H1 (cell line): ENCODE measurements around the gene MCF2L. TPM values are rescaled to one million over a fixed set of nuclear protein-coding genes. Genes with fewer than 3 reads are reported as not detected.

Experiments
- CTCF ChIA-PET: fragments of 300-600 bp; sonication (Branson Sonifier 250); formaldehyde crosslinking; loops from one replicate; lab custom pipeline; 2021; ENCODE audit not compliant: partially characterized antibody; lab: Charles Lee
- POLR2A ChIA-PET: fragments of 300-600 bp; sonication (Branson Sonifier 250); formaldehyde crosslinking; loops from one replicate; lab custom pipeline; 2021; ENCODE audit warnings: inconsistent platforms; ENCODE audit not compliant: partially characterized antibody; lab: Charles Lee
- DNase-seq, 2 experiments: peaks; one replicate each; pipeline versions ENCODE4 v3.0.0 to v3.0.0-alpha.2; 2010 to 2022; ENCODE audit warnings: low spot score in 2 of 2, low read depth in 1 of 2, mixed read lengths in 1 of 2
- FAIRE-seq: peaks from 2 replicates; lab custom pipeline; 2011; peaks lifted over from hg19 to GRCh38; lab: Jason Lieb, UNC
- H2AFZ ChIP-seq: 2 replicates; pipeline ENCODE4 v1.8.1; 2012; ENCODE audit warnings: low read length, inconsistent platforms
- H2AK5ac ChIP-seq: 2 replicates; pipeline ENCODE4 v1.6.1; 2013; ENCODE audit warnings: low read depth, low read length
- H2BK120ac ChIP-seq: replicated peaks from 2 replicates; pipeline ENCODE3; 2013; ENCODE audit warnings: low read depth, low read length, inconsistent platforms
- H2BK12ac ChIP-seq: 2 replicates; pipeline ENCODE4 v1.6.1; 2013; ENCODE audit warnings: low read depth, low read length
- H2BK15ac ChIP-seq: 2 replicates; pipeline ENCODE4 v1.6.1; 2013; ENCODE audit warnings: low read length
- H2BK20ac ChIP-seq: 2 replicates; pipeline ENCODE4 v1.6.1; 2013; ENCODE audit warnings: low read length
- H2BK5ac ChIP-seq: 2 replicates; pipeline ENCODE4 v1.6.1; 2013; ENCODE audit warnings: low read depth, low read length
- H3K14ac ChIP-seq: 2 replicates; pipeline ENCODE4 v1.6.1; 2013; ENCODE audit warnings: inconsistent platforms; ENCODE audit not compliant: insufficient read length
- H3K18ac ChIP-seq: 2 replicates; pipeline ENCODE4 v1.6.1; 2013; ENCODE audit warnings: low read length; ENCODE audit errors: extremely low read depth
- H3K23ac ChIP-seq: 2 replicates; pipeline ENCODE4 v1.6.1; 2013; ENCODE audit warnings: inconsistent platforms; ENCODE audit not compliant: insufficient read length
- H3K23me2 ChIP-seq: 2 replicates; pipeline ENCODE4 v1.6.1; 2013; ENCODE audit warnings: low read depth, low read length
- H3K27ac ChIP-seq: 2 replicates; pipeline ENCODE4 v1.6.1; 2011; ENCODE audit warnings: low read depth, low read length, inconsistent platforms
- H3K27me3 ChIP-seq, 4 experiments: replicated peaks in 1 of 4; 1 replicate in 1 of 4; 2 replicates in 3 of 4; pipeline versions ENCODE4 v1.6.1 to v1.8.1; 2011 to 2013; ENCODE audit warnings: low read length in 3 of 4, mild to moderate bottlenecking in 3 of 4, inconsistent platforms in 2 of 4, mixed read lengths in 2 of 4, moderate library complexity in 1 of 4; ENCODE audit not compliant: control insufficient read depth in 3 of 4, insufficient read depth in 3 of 4; ENCODE audit errors: extremely low read depth in 1 of 4
- H3K36me3 ChIP-seq, 4 experiments: 2 replicates each; pipeline versions ENCODE4 v1.6.1 to v1.8.1; 2011 to 2013; ENCODE audit warnings: mild to moderate bottlenecking in 4 of 4, low read length in 3 of 4, moderate library complexity in 2 of 4, control low read depth in 1 of 4, inconsistent platforms in 1 of 4; ENCODE audit not compliant: insufficient read depth in 4 of 4, control insufficient read depth in 2 of 4
- H3K4ac ChIP-seq: replicated peaks from 2 replicates; pipeline ENCODE3; 2013; ENCODE audit warnings: low read length, low read depth, mixed read lengths, inconsistent platforms; ENCODE audit not compliant: insufficient read length
- H3K4me1 ChIP-seq, 4 experiments: replicated peaks in 1 of 4; 1 replicate in 1 of 4; 2 replicates in 3 of 4; pipeline versions ENCODE4 v1.6.1 to v1.8.1; 2011 to 2013; ENCODE audit warnings: low read length in 3 of 4, inconsistent platforms in 2 of 4, mixed read lengths in 1 of 4; ENCODE audit not compliant: insufficient read depth in 4 of 4, control insufficient read depth in 3 of 4
- H3K4me2 ChIP-seq, 2 experiments: 2 replicates each; pipeline versions ENCODE4 v1.6.1 to v1.8.1; 2011 to 2013; ENCODE audit warnings: low read depth in 2 of 2, low read length in 2 of 2, control low read depth in 1 of 2, inconsistent platforms in 1 of 2, mild to moderate bottlenecking in 1 of 2; ENCODE audit not compliant: insufficient read depth in 1 of 2
- H3K4me3 ChIP-seq, 4 experiments: fragments of 200-600, 300-600 bp in 1 of 4; sonication (generic), shearing (Covaris generic), sonication (Bioruptor Twin) in 1 of 4; 2 replicates each; pipeline versions ENCODE4 v1.5.1 to v1.8.1; 2011 to 2016; ENCODE audit warnings: low read length in 4 of 4, low read depth in 3 of 4, control low read depth in 2 of 4, inconsistent platforms in 2 of 4, mild to moderate bottlenecking in 2 of 4, mixed read lengths in 1 of 4, moderate library complexity in 1 of 4; ENCODE audit not compliant: insufficient read depth in 2 of 4; ENCODE audit errors: extremely low read depth in 1 of 4
- H3K56ac ChIP-seq: replicated peaks from 2 replicates; pipeline ENCODE3; 2013; ENCODE audit warnings: low read depth, mild to moderate bottlenecking, mixed read lengths, low read length, inconsistent platforms; ENCODE audit not compliant: insufficient read length
- H3K79me1 ChIP-seq: 2 replicates; pipeline ENCODE4 v1.6.1; 2013; ENCODE audit warnings: low read depth, low read length, control low read depth
- H3K79me2 ChIP-seq, 2 experiments: 2 replicates each; pipeline versions ENCODE4 v1.6.1 to v1.8.1; 2012 to 2013; ENCODE audit warnings: low read length in 2 of 2, mild to moderate bottlenecking in 2 of 2, inconsistent platforms in 1 of 2; ENCODE audit not compliant: insufficient read depth in 2 of 2, control insufficient read depth in 1 of 2
- H3K9ac ChIP-seq, 4 experiments: replicated peaks in 1 of 4; 1 replicate in 1 of 4; 2 replicates in 3 of 4; pipeline versions ENCODE4 v1.6.1 to v1.8.1; 2011 to 2013; ENCODE audit warnings: low read depth in 3 of 4, low read length in 3 of 4, control low read depth in 2 of 4, mild to moderate bottlenecking in 2 of 4, moderate library complexity in 2 of 4, inconsistent platforms in 1 of 4; ENCODE audit errors: extremely low read depth in 1 of 4
- H3K9me3 ChIP-seq, 2 experiments: 2 replicates each; pipeline versions ENCODE4 v1.6.1 to v1.8.1; 2012 to 2013; ENCODE audit warnings: mild to moderate bottlenecking in 2 of 2, moderate library complexity in 2 of 2, control low read depth in 1 of 2, inconsistent platforms in 1 of 2, low read depth in 1 of 2, low read length in 1 of 2, mixed read lengths in 1 of 2; ENCODE audit not compliant: insufficient read depth in 2 of 2
- H4K20me1 ChIP-seq, 2 experiments: replicated peaks in 1 of 2; 2 replicates each; pipeline versions ENCODE3 to v1.8.1; 2011 to 2013; ENCODE audit warnings: inconsistent platforms in 2 of 2, low read length in 2 of 2, mild to moderate bottlenecking in 1 of 2; ENCODE audit not compliant: insufficient read depth in 2 of 2, control insufficient read depth in 1 of 2
- H4K5ac ChIP-seq: 2 replicates; pipeline ENCODE4 v1.6.1; 2013; ENCODE audit warnings: low read length, low read depth, mixed read lengths, inconsistent platforms; ENCODE audit not compliant: insufficient read length
- H4K8ac ChIP-seq: 2 replicates; pipeline ENCODE4 v1.8.0; 2013; ENCODE audit warnings: mild to moderate bottlenecking, moderate library complexity, low read length, inconsistent platforms; ENCODE audit not compliant: insufficient read depth; ENCODE audit errors: extremely low read depth
- H4K91ac ChIP-seq: replicated peaks from 2 replicates; pipeline ENCODE3; 2013; ENCODE audit warnings: low read length, mixed read lengths, inconsistent platforms; ENCODE audit not compliant: insufficient read length
- ASH2L ChIP-seq: fragments of 200-600, 300-600 bp; sonication (generic); IDR thresholded peaks from one replicate; pipeline ENCODE4 v1.7.1; 2017; ENCODE audit warnings: low read length
- ATF2 ChIP-seq: IDR thresholded peaks from 2 replicates; pipeline ENCODE4 v1.6.1; 2012; ENCODE audit warnings: low read length, inconsistent platforms
- CBX5 ChIP-seq: fragments of 300-800, 300-1000 bp; sonication (generic); IDR thresholded peaks from 2 replicates; pipeline ENCODE4 v1.7.1; 2016; ENCODE audit warnings: antibody characterized with exemption, low read length, low read depth
- CHD2 ChIP-seq: IDR thresholded peaks from 2 replicates; pipeline ENCODE4 v1.6.1; 2012; ENCODE audit warnings: low read length, improper control_type of control experiment
- FOSL1 ChIP-seq: IDR thresholded peaks from 2 replicates; pipeline ENCODE4 v1.6.1; 2011; ENCODE audit warnings: mild to moderate bottlenecking, low read depth, low read length, moderate library complexity; ENCODE audit not compliant: insufficient read depth
- JUND ChIP-seq: IDR thresholded peaks from 2 replicates; pipeline ENCODE4 v1.6.1; 2011; ENCODE audit warnings: mild to moderate bottlenecking, improper control_type of control experiment, low read length
- KDM5A ChIP-seq: fragments of 200-600 bp; IDR thresholded peaks from 2 replicates; pipeline ENCODE4 v1.7.1; 2012; ENCODE audit warnings: mild to moderate bottlenecking, low read length, inconsistent platforms, mixed read lengths
- MAX ChIP-seq: IDR thresholded peaks from 2 replicates; pipeline ENCODE4 v1.6.1; 2012; ENCODE audit warnings: inconsistent platforms
- SIRT6 ChIP-seq: IDR thresholded peaks from one replicate; pipeline ENCODE4 v1.7.1; 2012; ENCODE audit warnings: low read length, inconsistent platforms
- SP1 ChIP-seq: IDR thresholded peaks from 2 replicates; pipeline ENCODE4 v1.6.1; 2011; ENCODE audit warnings: low read depth, low read length
- TBP ChIP-seq: IDR thresholded peaks from 2 replicates; pipeline ENCODE4 v1.6.1; 2011; ENCODE audit warnings: low read depth, low read length, improper control_type of control experiment
- USF2 ChIP-seq: IDR thresholded peaks from 2 replicates; pipeline ENCODE4 v1.6.1; 2011; ENCODE audit warnings: low read length, improper control_type of control experiment
- WGBS, 2 experiments: shearing (Covaris generic) in 1 of 2; methylation state at CpG; one replicate each; pipeline versions ENCODE4 v1.1.6 to v1.1.7; 2013 to 2015; ENCODE audit warnings: low lambda C conversion rate in 2 of 2, mixed read lengths in 2 of 2, inconsistent platforms in 1 of 2, low coverage in 1 of 2, missing lambda C conversion rate in 1 of 2; ENCODE audit not compliant: insufficient replicate concordance in 2 of 2, insufficient coverage in 1 of 2, insufficient read length in 1 of 2; ENCODE audit errors: extremely low coverage in 1 of 2, missing lambda C conversion rate in 1 of 2; 5-methylcytosine and 5-hydroxymethylcytosine counted together
- polyA plus RNA-seq, 7 experiments: library from polyadenylated mRNA; depleted of rRNA in 3 of 7; stranded (reverse) in 5 of 7; unstranded in 2 of 7; fragments of >200 nt in 5 of 7; fragments of 200-250 nt in 2 of 7; gene quantifications; 1 replicate in 5 of 7; 2 replicates in 1 of 7; 4 replicates in 1 of 7; pipeline versions ENCODE4 v1.2.1 to v1.2.3, GENCODE V29; 2011 to 2013; ENCODE audit warnings: missing spikeins in 2 of 7, mixed read lengths in 2 of 7
- total RNA-seq: library from RNA; stranded (reverse); fragmentation: NEBNext Ultra II Directional; extraction: Animal tissue kit (Norgen Biotek cat#: 25700); gene quantifications from 2 replicates; pipeline ENCODE4 v1.2.1, GENCODE V29; 2021

MCF2L gene
- total and polyA plus RNA-seq, 2 of the 8 experiments (the other 6 are each of a cell fraction or from before 2014, with no cell fraction given): 10.1 to 24.4 TPM

- Histone ChIP-seq H3K56ac (no peak overlapping the region), H4K20me1 (no peaks in the 10 kb centered on the region), H2BK5ac (peak overlapping the region; percentile 60), H3K4me3 (no peak overlapping the region), H3K9me3 (no peaks in the 10 kb centered on the region), H3K27ac (no peak overlapping the region), H2AFZ (no peak overlapping the region), H3K4me1 (peaks cover 0 to 9% (median under 1%) of the 10 kb centered on the region in 4 experiments; a peak in 3 of 7 replicates), H2BK20ac (no peak overlapping the region), H3K14ac (no peak overlapping the region), H2BK12ac (no peak overlapping the region), H2BK15ac (peak overlapping the region; percentile 72; the same call in 1 of the 2 replicates), H3K79me1 (no peaks in the 10 kb centered on the region; the same call in 1 of the 2 replicates), H3K36me3 (no peaks in the 10 kb centered on the region), H4K8ac (no peak overlapping the region), H3K79me2 (no peaks in the 10 kb centered on the region), H4K91ac (peak overlapping the region; percentile 42), H3K23me2 (no peaks in the 10 kb centered on the region), H3K18ac (no peak overlapping the region), H3K4me2 (no peak overlapping the region), H2AK5ac (0 out of 2 replicates have a peak overlapping the region, but pooled peaks have one; percentile 61), H3K9ac (peak overlapping the region in 1 of 4 experiments; percentile 9; a peak in 1 of 7 replicates), H2BK120ac (no peak overlapping the region), H3K4ac (no peak overlapping the region), H4K5ac (no peak overlapping the region), H3K27me3 (no peaks in the 10 kb centered on the region), H3K23ac (no peak overlapping the region)
- DNase-seq (peak in 1 of 2 experiments; percentile 48), FAIRE-seq (no peak)
- 89% methylated on average over 19 of the region's 20 CpGs; no CpG with 5 or more reads in 1 of the 2 experiments for WGBS, 2 experiments
- ChIA-PET POLR2A (no interaction called here), CTCF (interaction anchor here (0.7 to 5.6 kb wide), 7 partner anchors 8 to 79 kb away, joined by 3 to 33 read pairs (median 6); no protein-coding TSS in a partner anchor)
- TF ChIP-seq CHD2: no peak
- TF ChIP-seq CBX5: no peak
- no peak for TF ChIP-seq KDM5A
- TF ChIP-seq ATF2: no peak
- TF ChIP-seq ASH2L: no peak
- TF ChIP-seq USF2: no peak
- no peak for TF ChIP-seq SP1
- TF ChIP-seq TBP: no peak
- no peak for TF ChIP-seq FOSL1
- no peak for TF ChIP-seq JUND
- TF ChIP-seq MAX: no peak
- no peak for TF ChIP-seq SIRT6
These were observed 12.4 kb downstream of the MCF2L start for GRCh38 chr13:112981451-112981850.
